SH-SY5Y (cell line): ENCODE measurements around the gene ARMC8.

Source experiments
- GATA2 ChIP-seq: IDR thresholded peaks from 2 replicates; pipeline ENCODE4 v1.6.1; 2011; ENCODE audit warnings: mild to moderate bottlenecking, low read depth, low read length
- GATA3 ChIP-seq: IDR thresholded peaks from 2 replicates; pipeline ENCODE4 v1.6.1; 2011; ENCODE audit warnings: low read depth, mild to moderate bottlenecking, low read length, moderate library complexity

ARMC8 gene, protein sequence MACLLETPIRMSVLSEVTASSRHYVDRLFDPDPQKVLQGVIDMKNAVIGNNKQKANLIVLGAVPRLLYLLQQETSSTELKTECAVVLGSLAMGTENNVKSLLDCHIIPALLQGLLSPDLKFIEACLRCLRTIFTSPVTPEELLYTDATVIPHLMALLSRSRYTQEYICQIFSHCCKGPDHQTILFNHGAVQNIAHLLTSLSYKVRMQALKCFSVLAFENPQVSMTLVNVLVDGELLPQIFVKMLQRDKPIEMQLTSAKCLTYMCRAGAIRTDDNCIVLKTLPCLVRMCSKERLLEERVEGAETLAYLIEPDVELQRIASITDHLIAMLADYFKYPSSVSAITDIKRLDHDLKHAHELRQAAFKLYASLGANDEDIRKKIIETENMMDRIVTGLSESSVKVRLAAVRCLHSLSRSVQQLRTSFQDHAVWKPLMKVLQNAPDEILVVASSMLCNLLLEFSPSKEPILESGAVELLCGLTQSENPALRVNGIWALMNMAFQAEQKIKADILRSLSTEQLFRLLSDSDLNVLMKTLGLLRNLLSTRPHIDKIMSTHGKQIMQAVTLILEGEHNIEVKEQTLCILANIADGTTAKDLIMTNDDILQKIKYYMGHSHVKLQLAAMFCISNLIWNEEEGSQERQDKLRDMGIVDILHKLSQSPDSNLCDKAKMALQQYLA

DNA sequence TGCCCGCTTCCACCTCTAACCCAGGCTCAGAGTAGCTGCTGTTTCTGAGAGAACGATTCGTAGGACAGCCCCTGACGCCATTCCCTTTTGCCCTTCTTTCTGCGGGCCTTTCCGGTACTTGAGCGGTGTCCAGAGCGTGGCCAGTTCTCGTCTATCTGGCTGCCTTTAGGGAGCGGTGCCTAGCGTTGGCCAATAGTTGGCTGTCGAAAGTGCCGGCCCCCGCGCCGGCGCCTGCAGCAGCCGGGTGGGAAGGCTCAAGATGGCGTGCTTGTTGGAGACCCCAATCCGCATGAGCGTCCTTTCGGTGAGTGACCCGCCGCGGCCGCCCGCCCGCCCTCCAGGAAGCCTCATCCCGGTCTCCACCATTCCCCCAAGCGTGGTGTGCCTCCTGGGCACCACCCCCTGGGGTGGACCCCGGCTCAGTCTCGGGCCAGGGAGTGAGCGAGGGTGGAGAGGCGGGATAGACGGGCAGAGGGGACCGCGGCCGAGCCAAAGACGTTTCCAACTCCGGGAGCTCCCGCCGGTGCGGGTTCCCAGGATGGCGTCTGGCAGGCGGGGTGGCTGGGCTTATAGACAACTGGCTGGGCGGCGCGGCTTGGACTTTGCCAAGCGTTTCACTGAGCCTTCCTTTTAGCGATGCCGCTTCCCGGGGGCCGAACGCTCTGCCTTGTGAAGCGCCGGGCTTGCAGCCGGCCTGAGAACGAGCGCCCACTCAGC, at the start of gene ARMC8:
TSS of gene ARMC8 (plus strand) at position 6 of the 717 bp plus-strand sequence. CDS start at position 260, 254 bp downstream.
- TF ChIP-seq GATA2, result no peak
- TF ChIP-seq GATA3, result no peak

DNA sequence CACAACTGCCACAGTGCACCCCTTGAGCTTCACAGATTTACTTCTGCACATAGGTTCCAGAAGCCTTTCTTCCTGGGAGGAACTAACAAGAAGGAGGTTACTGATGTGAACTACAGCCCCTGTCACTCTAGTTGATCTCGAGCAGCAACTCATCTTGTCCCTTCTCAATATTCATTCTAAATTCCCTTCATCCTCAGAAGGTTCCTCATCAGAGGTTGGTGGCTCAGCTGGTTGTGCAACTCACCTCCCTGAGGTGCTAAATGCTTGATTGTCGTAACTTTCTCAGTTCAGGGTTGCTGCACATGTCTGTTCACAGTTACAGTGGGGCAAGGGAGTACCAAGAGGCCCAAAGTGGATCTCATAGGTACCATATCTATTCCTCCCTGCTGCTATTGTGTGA, 49.2 kb upstream of the ARMC8 start:
- TF ChIP-seq GATA2 (no peak), GATA3 (no peak)

DNA sequence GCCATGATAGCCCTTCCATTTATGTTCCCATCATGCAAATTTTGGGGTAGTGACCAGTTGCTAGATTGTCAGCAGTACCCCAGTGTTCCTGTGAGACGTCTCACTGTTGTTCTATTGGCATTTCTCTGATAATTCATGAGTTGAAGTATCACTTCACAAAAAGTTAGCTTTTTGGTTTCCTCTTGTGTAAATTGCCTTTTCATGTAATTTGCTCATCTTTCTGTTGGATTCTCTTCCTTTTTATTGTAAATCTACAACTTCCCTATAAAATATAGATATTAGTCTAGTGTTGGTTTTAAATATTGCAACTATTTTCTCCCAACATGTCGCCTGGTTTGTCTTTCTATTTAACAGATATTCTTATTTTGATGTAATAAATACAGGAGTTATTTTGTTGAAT, 47.4 kb upstream of the ARMC8 start:
- TF ChIP-seq GATA3 (no peak), GATA2 (no peak)

GRCh38 chr3:138140940-138141339, 46.2 kb upstream of the ARMC8 start:
- no peak for TF ChIP-seq GATA2
- TF ChIP-seq GATA3, result no peak

- no peak for TF ChIP-seq GATA3
- TF ChIP-seq GATA2, result no peak
Measured at GRCh38 chr3:138148503-138148902, 38.6 kb upstream of the ARMC8 start.

DNA sequence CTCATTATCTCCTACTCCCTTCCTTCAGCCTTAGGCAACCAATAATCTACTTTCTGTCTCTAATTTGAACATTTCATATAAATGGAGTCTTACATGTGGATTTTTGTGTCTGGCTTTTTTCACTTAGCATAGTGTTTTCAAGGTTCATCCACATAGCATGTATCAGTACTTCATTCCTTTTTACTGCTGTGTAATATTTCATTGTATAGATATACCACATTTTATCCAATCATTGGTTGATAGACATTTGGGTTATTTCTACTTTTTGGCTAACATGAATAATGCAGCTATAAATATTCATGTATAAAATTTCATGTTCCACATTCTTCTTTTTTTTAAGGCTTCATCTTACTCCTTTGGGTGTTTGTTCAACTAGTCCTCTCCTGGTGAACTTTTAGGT, 32.6 kb upstream of the ARMC8 start:
- no peak for TF ChIP-seq GATA2
- TF ChIP-seq GATA3, result no peak

GRCh38 chr3:138157743-138158142, 29.4 kb upstream of the ARMC8 start:
- no peak for TF ChIP-seq GATA3
- no peak for TF ChIP-seq GATA2

- TF ChIP-seq GATA3 (no peak), GATA2 (no peak)
Measured at GRCh38 chr3:138165061-138165460, 22.0 kb upstream of the ARMC8 start.

DNA sequence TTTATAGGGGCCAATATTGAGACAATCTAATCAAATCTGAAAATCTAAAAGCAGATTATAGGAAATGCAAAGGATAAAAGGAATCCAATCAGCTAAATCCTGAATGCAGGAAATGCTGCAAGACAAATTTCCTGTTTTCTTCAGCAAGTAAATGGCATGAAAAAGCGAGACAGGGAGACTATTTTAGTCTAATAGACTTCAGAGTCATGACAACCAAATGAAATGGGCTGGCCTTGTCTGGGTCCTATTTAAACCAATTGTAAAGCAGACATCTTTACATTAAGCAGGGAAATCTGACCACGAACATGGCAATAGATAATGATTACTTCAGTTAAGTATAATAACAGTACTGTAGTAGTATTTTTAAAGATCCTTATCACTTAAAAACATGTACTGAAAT, 14.5 kb upstream of the ARMC8 start:
- TF ChIP-seq GATA2 (no peak), GATA3 (no peak)

DNA sequence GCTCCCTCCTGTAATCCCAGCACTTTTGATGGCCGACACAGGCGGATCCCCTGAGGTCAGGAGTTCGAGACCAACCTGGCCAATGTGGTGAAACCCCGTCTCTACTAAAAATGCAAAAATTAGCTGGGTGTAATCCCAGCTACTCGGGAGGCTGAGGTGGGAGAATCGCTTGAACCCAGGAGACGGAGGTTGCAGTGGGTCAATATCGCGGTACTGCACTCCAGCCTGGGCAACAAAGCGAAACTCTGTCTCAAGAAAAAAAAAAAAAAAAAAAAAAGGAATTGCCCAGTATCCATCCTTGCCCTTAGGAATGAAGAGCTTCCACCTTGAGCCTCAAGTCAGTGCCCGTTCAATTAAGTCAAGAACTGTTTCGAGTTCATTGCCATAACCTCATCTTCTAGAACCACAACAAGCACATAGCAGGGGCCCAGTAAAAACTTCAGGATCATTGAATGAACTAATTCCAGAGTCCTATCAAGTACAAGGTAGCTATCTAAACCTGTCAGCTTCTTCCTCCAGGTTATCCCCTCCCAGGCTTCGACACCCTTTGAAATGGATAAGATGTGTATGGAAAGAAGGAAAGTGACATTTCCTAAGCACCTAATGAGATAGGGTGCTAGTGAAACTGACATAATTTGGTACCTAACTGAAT, 13.2 kb upstream of the ARMC8 start:
- no peak for TF ChIP-seq GATA3
- no peak for TF ChIP-seq GATA2

GRCh38 chr3:138174421-138175131, 12.5 kb upstream of the ARMC8 start, which contains the start of gene DBR1:
Gene DBR1 (minus strand): TSS chr3:138174921. CDS start chr3:138174795, 126 bp downstream.
- TF ChIP-seq GATA3, result no peak
- TF ChIP-seq GATA2, result peak; percentile 87

DNA sequence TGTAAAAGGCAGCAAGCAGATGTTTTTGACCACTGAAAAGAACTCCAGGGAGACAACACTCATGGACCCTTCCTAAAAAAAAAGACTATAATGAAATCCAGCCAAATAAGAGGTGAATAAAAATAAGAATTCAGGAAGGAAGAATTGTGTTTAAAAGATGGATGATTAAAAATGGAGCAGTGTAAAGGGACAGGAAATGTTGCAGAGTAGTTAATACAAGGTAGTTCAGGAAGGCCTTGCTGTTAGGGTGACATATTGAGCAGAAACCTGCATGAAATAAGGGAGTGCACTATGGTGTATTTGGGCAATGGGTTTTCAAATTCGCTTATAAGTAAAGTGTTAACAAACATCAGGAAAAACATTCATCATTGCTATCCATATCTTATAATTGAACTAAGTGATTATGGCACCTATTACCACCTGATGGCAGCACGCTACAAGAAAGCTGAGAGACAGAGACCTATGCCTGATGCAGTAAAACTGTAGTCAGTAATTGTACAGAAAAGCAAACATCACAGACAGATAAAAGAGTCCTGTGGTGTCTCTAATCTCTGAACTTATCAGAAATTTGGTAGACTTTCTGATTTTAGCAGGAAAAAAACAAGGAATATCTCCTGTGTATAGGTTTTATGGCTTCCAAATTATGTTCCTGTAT, 6.6 kb upstream of the ARMC8 start:
- TF ChIP-seq GATA2 (no peak), GATA3 (no peak)

DNA sequence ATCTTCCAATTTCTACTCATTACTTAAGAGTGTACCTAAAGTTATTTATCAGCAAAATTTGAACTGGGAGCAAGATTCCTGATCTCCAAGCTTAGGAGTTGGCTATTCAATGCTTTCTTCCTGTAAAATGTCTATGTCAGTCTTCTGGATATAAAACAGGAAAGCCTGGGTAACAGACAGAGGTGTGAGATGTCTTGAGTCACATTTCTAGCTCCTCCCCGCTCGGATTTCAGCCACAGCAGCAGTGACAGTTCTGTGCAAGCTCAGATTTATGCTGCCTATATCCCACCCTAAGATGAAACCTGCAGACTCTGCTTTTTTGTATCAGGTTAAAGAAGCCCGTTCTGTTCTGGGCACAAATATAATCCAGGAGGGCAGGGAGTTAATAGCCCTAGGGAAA, 2.1 kb upstream of the ARMC8 start:
- no peak for TF ChIP-seq GATA2
- no peak for TF ChIP-seq GATA3

DNA sequence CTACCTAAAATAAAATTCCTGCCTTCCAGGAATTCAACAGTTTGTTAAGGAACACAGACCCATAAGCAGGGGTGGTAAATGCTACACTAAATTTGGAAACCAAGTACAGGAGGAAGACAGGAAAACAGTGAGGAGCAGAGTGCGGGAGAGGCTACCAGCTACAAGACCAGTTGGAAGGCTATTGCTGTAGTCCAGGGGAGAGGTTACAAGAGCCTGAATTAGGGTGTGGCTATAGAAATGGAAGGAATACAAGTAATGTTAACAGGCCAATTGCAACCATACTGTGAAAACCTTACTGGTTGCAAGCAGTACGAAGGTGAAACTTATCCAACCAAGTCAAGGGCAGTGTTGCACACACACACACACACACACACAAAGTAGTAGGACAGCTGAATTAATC, 880 bp upstream of the ARMC8 start:
- TF ChIP-seq GATA3 (no peak), GATA2 (no peak)
